Endothelial cell of umbilical vein (primary cell): ENCODE data around the gene RNF150. TPM values are rescaled to one million over a fixed set of nuclear protein-coding genes. Genes with fewer than 3 reads are reported as not detected.

Experiments
- BruUV-seq: library from RNA; stranded (reverse); fragments of 400-500 nt; replicated peaks from 2 replicates; lab custom pipeline; 2021; lab: Mats Ljungman, UMichigan
- CTCF ChIA-PET: fragments of 300-600, 350-600 bp; sonication (Branson Sonifier 250); formaldehyde crosslinking; loops from one replicate; lab custom pipeline; 2021; ENCODE audit warnings: antibody characterized with exemption, inconsistent platforms; lab: Charles Lee
- POLR2A ChIA-PET: fragments of 300-600, 350-600 bp; sonication (Branson Sonifier 250); formaldehyde crosslinking; loops from one replicate; lab custom pipeline; 2021; ENCODE audit warnings: antibody characterized with exemption, inconsistent platforms; lab: Charles Lee
- DNase-seq: peaks from one replicate; pipeline ENCODE4 v3.0.0-alpha.2; 2011; ENCODE audit warnings: low read depth, low spot score
- FAIRE-seq: peaks from 2 replicates; lab custom pipeline; 2011; peaks lifted over from hg19 to GRCh38; lab: Jason Lieb, UNC
- H2AFZ ChIP-seq: 2 replicates; pipeline ENCODE4 v1.6.0; 2012; ENCODE audit warnings: low read depth, low read length, control low read depth, inconsistent platforms
- H3K27ac ChIP-seq: 2 replicates; pipeline ENCODE4 v1.5.1; 2011; ENCODE audit warnings: low read depth, mild to moderate bottlenecking, control low read depth, low read length, moderate library complexity; ENCODE audit not compliant: insufficient read depth
- H3K27me3 ChIP-seq, 2 experiments: 2 replicates each; pipeline versions ENCODE4 v1.6.0 to v1.6.1; 2011; ENCODE audit warnings: low read length in 2 of 2, mixed read lengths in 1 of 2; ENCODE audit not compliant: control insufficient read depth in 2 of 2, insufficient read depth in 2 of 2
- H3K36me3 ChIP-seq, 2 experiments: 2 replicates in 1 of 2; 3 replicates in 1 of 2; pipeline ENCODE4 v1.5.1; 2011; ENCODE audit warnings: low read length in 2 of 2, mild to moderate bottlenecking in 1 of 2, moderate library complexity in 1 of 2; ENCODE audit not compliant: control insufficient read depth in 2 of 2, insufficient read depth in 2 of 2; ENCODE audit errors: extremely low read depth in 1 of 2
- H3K4me1 ChIP-seq: 3 replicates; pipeline ENCODE4 v1.5.1; 2011; ENCODE audit warnings: mild to moderate bottlenecking, low read length; ENCODE audit not compliant: control insufficient read depth, insufficient read depth; ENCODE audit errors: extremely low read depth
- H3K4me2 ChIP-seq: 2 replicates; pipeline ENCODE4 v1.6.1; 2011; ENCODE audit warnings: low read length, control low read depth, mixed read lengths; ENCODE audit not compliant: insufficient read depth
- H3K4me3 ChIP-seq, 3 experiments: fragments of 200-600 bp in 1 of 3; sonication (generic), shearing (Covaris generic) in 1 of 3; replicated peaks in 1 of 3; 2 replicates each; pipeline ENCODE4 v1.5.1; 2011 to 2016; ENCODE audit warnings: control low read depth in 3 of 3, low read length in 3 of 3, mild to moderate bottlenecking in 2 of 3, inconsistent platforms in 1 of 3, low read depth in 1 of 3, moderate library complexity in 1 of 3; ENCODE audit not compliant: insufficient read depth in 1 of 3
- H3K79me2 ChIP-seq: 2 replicates; pipeline ENCODE4 v1.6.0; 2012; ENCODE audit warnings: low read length, inconsistent platforms; ENCODE audit not compliant: control insufficient read depth, insufficient read depth
- H3K9ac ChIP-seq: replicated peaks from 2 replicates; pipeline ENCODE3; 2011; ENCODE audit warnings: low read length, control low read depth; ENCODE audit not compliant: insufficient read depth; ENCODE audit errors: extremely low read depth
- H3K9me1 ChIP-seq: replicated peaks from 3 replicates; pipeline ENCODE4 v1.6.0; 2011; ENCODE audit warnings: mild to moderate bottlenecking, low read length; ENCODE audit not compliant: control insufficient read depth, insufficient read depth; ENCODE audit errors: extremely low read depth
- H3K9me3 ChIP-seq: replicated peaks from 2 replicates; pipeline ENCODE4 v1.5.1; 2012; ENCODE audit warnings: low read length, inconsistent platforms; ENCODE audit not compliant: control insufficient read depth, insufficient read depth
- H4K20me1 ChIP-seq: replicated peaks from 2 replicates; pipeline ENCODE3; 2011; ENCODE audit warnings: mild to moderate bottlenecking, low read length; ENCODE audit not compliant: control insufficient read depth, insufficient read depth; ENCODE audit errors: extremely low read depth
- CTCF ChIP-seq, 2 donors: IDR thresholded peaks; 1 replicate in 1 of 2; 2 replicates in 1 of 2; pipeline ENCODE4 v1.5.1; 2011; ENCODE audit warnings: low read length in 2 of 2, mild to moderate bottlenecking in 2 of 2, moderate library complexity in 2 of 2, control low read depth in 1 of 2, inconsistent platforms in 1 of 2, low read depth in 1 of 2; ENCODE audit not compliant: insufficient read depth in 1 of 2; ENCODE audit errors: extremely low read depth in 1 of 2
- EZH2 ChIP-seq: IDR thresholded peaks from 2 replicates; pipeline ENCODE4 v1.6.1; 2012; ENCODE audit warnings: borderline replicate concordance, low read depth, mild to moderate bottlenecking, moderate library complexity, low read length, inconsistent platforms; ENCODE audit not compliant: severe bottlenecking
- FOS ChIP-seq: IDR thresholded peaks from 2 replicates; pipeline ENCODE4 v1.6.1; 2011; ENCODE audit warnings: mild to moderate bottlenecking, low read length, moderate library complexity, borderline replicate concordance; ENCODE audit not compliant: insufficient read depth
- GATA2 ChIP-seq: IDR thresholded peaks from 2 replicates; pipeline ENCODE4 v1.7.0; 2011; ENCODE audit warnings: low read depth, mild to moderate bottlenecking, moderate library complexity, mixed read lengths, low read length; ENCODE audit not compliant: insufficient read length, insufficient read depth
- JUN ChIP-seq: IDR thresholded peaks from 2 replicates; pipeline ENCODE4 v1.6.1; 2011; ENCODE audit warnings: borderline replicate concordance, low read depth; ENCODE audit not compliant: insufficient read length, insufficient read depth
- MAX ChIP-seq: IDR thresholded peaks from 2 replicates; pipeline ENCODE4 v1.6.1; 2011; ENCODE audit not compliant: insufficient read depth, insufficient read length
- MYC ChIP-seq: IDR thresholded peaks from one replicate; pipeline ENCODE4 v1.6.1; 2011; ENCODE audit warnings: mild to moderate bottlenecking, low read depth, low read length
- POLR2A ChIP-seq: IDR thresholded peaks from 2 replicates; pipeline ENCODE4 v1.6.1; 2012; ENCODE audit warnings: low read depth, mild to moderate bottlenecking, control low read depth, low read length
- POLR2AphosphoS5 ChIP-seq: IDR thresholded peaks from 2 replicates; pipeline ENCODE4 v1.6.1; 2012; ENCODE audit warnings: low read depth, mild to moderate bottlenecking, control low read depth, low read length, moderate library complexity; ENCODE audit not compliant: insufficient read depth
- dilution Hi-C: fragments of 300-500 bp; cut with MboI; formaldehyde crosslinking; loops from one replicate; pipeline ENCODE4 v1.15.0; 2019; ENCODE audit warnings: low sequenced_read_pairs; ENCODE audit not compliant: extremely low pct_ligation_motif_present
- intact Hi-C: fragments of 100-400 bp; cut with micrococcal nuclease; formaldehyde crosslinking; loops from one replicate; pipeline ENCODE4 v1.10.0; 2022
- polyA plus RNA-seq, 4 experiments: library from polyadenylated mRNA; depleted of rRNA in 3 of 4; stranded (reverse) in 3 of 4; unstranded in 1 of 4; fragments of >200 nt; gene quantifications; 2 replicates each; pipeline versions ENCODE4 v1.2.1 to v1.2.3, GENCODE V29; 2011 to 2012; ENCODE audit warnings: missing spikeins in 1 of 4
- total RNA-seq: library from RNA; stranded (reverse); gene quantifications from 2 replicates; pipeline ENCODE4 v1.2.3, GENCODE V29; 2021

RNF150 gene
- total and polyA plus RNA-seq, 2 donors (not counting 3 experiments of a cell fraction or from before 2014, with no cell fraction given): 0.33 to 0.35 TPM

GRCh38 chr4:140877781-140878180 is 255.5 kb downstream of the RNF150 start:
- H3K9me1 ChIP-seq: no peaks in the 10 kb centered on the region
- TF ChIP-seq MAX (no peak), POLR2A (no peak), JUN (no peak), EZH2 (no peak), POLR2AphosphoS5 (no peak), GATA2 (no peak), CTCF (IDR thresholded peaks at IDR 0.05; ENCODE audit: extremely low read depth in 1 of 2, insufficient read depth in 1 of 2, low read depth in 1 of 2, low read length in 2 of 2) (no peak), MYC (no peak), FOS (no peak)
- dilution Hi-C loops (no loop called here), intact Hi-C loops (no loop called here)
- no peak for DNase-seq
- ChIA-PET CTCF (no interaction called here), POLR2A (no interaction called here)
- H3K36me3 ChIP-seq: no peaks in the 10 kb centered on the region
- H3K27ac ChIP-seq: no peak overlapping the region
- no peaks in the 10 kb centered on the region for H3K9me3 ChIP-seq
- H3K9ac ChIP-seq: no peak overlapping the region
- H3K4me3 ChIP-seq: no peak overlapping the region
- H2AFZ ChIP-seq: no peak overlapping the region
- H3K4me1 ChIP-seq: no peaks in the 10 kb centered on the region
- no peak for FAIRE-seq
- H4K20me1 ChIP-seq: no peaks in the 10 kb centered on the region
- peaks cover 8 to 14% of the 10 kb centered on the region in 2 experiments for H3K27me3 ChIP-seq
- H3K79me2 ChIP-seq: no peaks in the 10 kb centered on the region
- H3K4me2 ChIP-seq: no peak overlapping the region
- BruUV-seq: no TSS peak
